Activated naive CD8-positive, alpha-beta T cell treated with anti-CD3 and anti-CD28 coated beads, Interleukin-2, amount 50 U/mL, for 16 hours (primary cell): ENCODE data around the gene STPG3.

ENCODE experiments used
- DNase-seq: peaks from one replicate; pipeline ENCODE4 v3.0.0-alpha.2; 2020; ENCODE audit warnings: low read depth, low spot score

Gene STPG3

GRCh38 chr9:137278721-137279711 lies 27.9 kb downstream of the STPG3 start:
- no peak for DNase-seq

GRCh38 chr9:137279741-137280473 lies 28.8 kb downstream of the STPG3 start:
- DNase-seq = no peak

GRCh38 chr9:137280474-137281344 lies 29.6 kb downstream of the STPG3 start:
- DNase-seq = no peak

GRCh38 chr9:137281345-137282116 lies 30.4 kb downstream of the STPG3 start:
- no peak for DNase-seq

- no peak for DNase-seq
These were observed 35.9 kb downstream of the STPG3 start for GRCh38 chr9:137286975-137287383.

- DNase-seq = no peak
These were observed 42.0 kb downstream of the STPG3 start for GRCh38 chr9:137293094-137293481.

- no peak for DNase-seq
These were observed 42.5 kb downstream of the STPG3 start for GRCh38 chr9:137293482-137294090.

GRCh38 chr9:137294091-137294680 lies 43.1 kb downstream of the STPG3 start:
- DNase-seq = no peak

- no peak for DNase-seq
These were observed 43.7 kb downstream of the STPG3 start for GRCh38 chr9:137294681-137295237.

GRCh38 chr9:137295238-137295811 lies 44.2 kb downstream of the STPG3 start:
- no peak for DNase-seq

- no peak for DNase-seq
These were observed 45.0 kb downstream of the STPG3 start for GRCh38 chr9:137295849-137296669.

- no peak for DNase-seq
These were observed 45.9 kb downstream of the STPG3 start for GRCh38 chr9:137296670-137297664.

GRCh38 chr9:137297966-137298365 lies 46.9 kb downstream of the STPG3 start:
- DNase-seq = no peak

- DNase-seq = no peak
These were observed 47.5 kb downstream of the STPG3 start for GRCh38 chr9:137298401-137299202.

- no peak for DNase-seq
These were observed 48.1 kb downstream of the STPG3 start for GRCh38 chr9:137299203-137299565.

- no peak for DNase-seq
These were observed 48.9 kb downstream of the STPG3 start for GRCh38 chr9:137299938-137300337.
